NCI-H748 treated with DMSO at 0.1 percent for 48 hours (cell line): ENCODE results near the gene PAPPA.

Experiments used
- DNase-seq: peaks from one replicate; lab custom pipeline; 2025; lab: John Stamatoyannopoulos, UW

PAPPA gene

DNA sequence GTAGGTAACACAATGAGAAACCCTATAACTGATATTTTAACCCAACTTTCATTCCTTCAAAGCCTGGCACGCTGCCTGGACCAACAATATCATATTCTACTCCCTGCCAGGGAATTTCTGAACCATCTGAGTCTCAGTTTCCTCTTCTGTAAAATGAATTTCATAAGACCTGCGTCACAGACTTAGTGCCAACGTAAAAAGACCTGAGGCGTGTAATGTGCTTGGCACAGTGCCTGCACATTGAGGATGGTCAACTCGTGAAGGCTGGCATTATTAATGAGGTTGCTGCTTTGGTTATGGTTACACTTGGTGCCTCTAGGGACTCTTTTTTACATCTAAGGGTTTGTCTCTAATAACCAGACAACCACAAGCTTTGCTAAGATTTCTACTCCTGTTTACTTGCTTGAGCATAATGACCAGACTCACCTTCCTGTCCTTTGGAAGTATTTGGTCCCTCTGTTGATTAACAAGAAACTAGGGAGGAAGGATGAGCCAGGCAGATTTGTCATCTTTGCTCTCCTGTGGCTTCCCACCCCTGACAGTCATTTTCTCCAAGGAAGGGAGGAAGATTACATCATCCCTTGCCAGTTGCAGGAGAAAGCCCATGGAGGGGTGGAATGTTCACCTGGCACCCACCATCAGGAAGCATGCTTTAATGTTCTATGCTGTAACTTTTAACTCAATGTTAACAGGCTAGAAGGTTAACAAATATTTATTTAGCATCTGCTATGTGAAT lies 79.0 kb downstream of the PAPPA start:
- no peak for DNase-seq

DNA sequence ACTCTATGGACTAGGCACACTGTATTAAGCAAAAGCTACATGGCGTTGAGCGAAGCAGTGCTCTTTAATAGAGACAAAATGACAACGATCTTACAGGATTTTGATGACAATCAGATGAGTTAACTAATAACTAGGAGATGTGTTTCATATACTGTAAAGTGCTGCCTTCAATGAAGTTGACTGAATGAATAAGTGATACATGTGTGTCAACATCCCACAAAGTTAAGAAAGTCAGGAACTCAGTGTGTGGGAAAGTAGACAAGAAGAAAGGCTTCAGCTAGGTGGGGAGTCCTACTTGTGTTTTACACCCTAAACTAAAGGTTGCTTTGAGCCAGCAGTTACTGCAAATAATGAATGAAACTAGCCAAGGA lies 79.6 kb downstream of the PAPPA start:
- DNase-seq = no peak

DNA sequence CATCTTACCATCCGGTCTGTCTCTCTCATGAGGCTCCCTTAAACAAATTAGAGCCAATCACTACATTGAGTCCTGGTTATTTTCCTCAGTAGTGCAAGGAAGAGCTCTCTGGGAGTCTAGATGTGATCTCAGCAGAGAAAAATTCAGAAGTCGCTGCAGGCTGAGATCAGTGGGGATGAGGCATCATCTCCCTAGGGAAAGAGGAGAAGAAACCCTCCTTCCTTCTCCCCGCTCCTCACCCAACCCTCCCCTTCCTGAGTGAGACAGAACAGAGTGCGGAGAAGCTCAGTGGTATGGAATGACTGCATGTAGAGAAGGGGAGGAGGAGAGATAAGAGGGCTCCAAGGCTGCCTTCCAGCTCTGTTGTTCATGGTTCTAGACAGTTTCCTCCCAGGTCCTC lies 80.5 kb downstream of the PAPPA start:
- DNase-seq = no peak

DNA sequence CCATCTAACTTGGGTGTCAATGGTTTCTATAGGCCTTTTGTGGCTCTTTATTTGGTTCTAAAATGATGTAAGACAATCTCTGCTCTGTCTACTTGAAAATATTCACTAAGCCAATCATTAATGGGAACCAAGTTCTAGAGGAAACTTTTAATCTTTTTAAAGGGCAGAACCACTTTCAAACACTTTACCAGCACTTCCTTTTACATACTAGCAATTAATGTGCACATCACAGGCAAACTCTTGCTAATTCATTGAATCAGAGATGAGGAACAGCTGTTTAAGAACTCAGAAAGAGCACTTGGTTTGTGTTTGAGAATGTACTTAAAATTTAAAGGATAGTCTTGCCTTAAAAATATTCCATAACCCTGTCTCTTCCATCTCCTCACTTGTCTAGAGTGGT lies 83.4 kb downstream of the PAPPA start:
- no peak for DNase-seq

GRCh38 chr9:116237456-116237855 lies 83.9 kb downstream of the PAPPA start:
- DNase-seq = no peak

GRCh38 chr9:116238225-116238624 lies 84.6 kb downstream of the PAPPA start:
- no peak for DNase-seq

DNA sequence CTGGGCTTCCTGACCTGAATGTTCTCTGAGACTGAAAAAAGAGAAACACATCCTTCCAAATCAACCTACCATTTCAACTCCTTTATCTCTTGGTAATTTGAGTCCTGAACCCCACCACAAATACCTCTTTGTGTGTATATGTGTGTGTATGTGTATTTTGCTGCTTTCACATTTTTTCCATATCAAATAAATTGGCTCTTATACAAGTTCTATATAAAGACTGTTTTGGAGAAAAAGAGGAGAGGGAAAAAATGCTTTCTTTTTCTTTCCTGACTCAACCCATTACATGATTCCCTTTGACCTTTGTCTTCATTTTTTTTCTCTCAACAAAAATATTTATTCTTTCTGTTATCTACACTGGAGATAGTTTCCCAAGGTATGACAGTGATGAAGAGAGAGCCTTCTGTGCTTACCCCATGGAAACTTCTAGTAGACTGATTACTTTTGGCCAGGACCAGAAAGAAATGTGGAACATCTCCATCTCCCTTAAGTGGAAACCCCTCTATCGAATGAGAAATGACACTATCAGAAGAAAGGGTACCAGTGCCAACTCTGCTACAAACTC lies 85.3 kb downstream of the PAPPA start:
- no peak for DNase-seq

GRCh38 chr9:116243708-116244107 lies 90.1 kb downstream of the PAPPA start:
- DNase-seq = no peak

DNA sequence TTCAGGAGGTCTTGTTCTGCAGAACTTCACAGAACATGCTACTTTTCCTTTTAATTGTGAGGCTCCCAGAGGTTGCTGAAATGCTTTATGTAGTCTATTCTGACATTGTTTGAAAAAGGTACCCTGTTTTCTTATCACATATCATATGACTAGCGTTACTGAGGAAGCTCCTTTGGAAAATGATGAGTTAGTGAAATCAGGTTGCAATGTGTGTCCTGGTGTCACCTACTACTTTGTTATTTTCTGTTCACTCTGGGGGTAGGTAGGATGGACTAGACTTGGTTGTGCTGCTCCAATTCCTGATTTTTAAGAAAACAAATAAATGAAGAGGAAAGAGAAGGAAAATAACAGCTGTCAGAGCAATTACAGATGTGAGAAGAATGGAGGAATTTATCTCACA lies 93.7 kb downstream of the PAPPA start:
- DNase-seq = no peak

GRCh38 chr9:116247791-116248374 lies 94.3 kb downstream of the PAPPA start:
- DNase-seq = no peak

- DNase-seq = no peak
Measured at GRCh38 chr9:116250891-116251290, 97.3 kb downstream of the PAPPA start.

GRCh38 chr9:116251366-116251765 lies 97.8 kb downstream of the PAPPA start:
- no peak for DNase-seq

DNA sequence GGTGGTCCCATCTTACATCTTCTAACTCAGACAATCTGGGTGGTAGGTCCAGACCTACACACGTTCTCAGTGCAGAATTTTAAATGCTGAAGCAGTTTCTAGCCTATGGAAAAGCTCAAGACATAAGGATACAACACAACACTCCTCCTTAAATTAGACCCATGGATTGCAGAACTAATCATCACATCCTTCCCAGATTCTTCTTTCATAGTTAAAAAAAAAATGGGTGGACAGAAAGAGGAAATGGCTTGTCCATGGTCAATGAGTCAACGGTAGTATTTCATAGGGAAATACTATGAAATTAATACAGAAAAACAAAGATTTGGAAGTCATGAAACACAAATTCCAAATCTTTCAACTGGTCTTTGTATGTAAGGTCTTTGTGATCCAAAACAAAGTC lies 106.9 kb downstream of the PAPPA start:
- DNase-seq = no peak

GRCh38 chr9:116262448-116262847 lies 108.9 kb downstream of the PAPPA start:
- no peak for DNase-seq

DNA sequence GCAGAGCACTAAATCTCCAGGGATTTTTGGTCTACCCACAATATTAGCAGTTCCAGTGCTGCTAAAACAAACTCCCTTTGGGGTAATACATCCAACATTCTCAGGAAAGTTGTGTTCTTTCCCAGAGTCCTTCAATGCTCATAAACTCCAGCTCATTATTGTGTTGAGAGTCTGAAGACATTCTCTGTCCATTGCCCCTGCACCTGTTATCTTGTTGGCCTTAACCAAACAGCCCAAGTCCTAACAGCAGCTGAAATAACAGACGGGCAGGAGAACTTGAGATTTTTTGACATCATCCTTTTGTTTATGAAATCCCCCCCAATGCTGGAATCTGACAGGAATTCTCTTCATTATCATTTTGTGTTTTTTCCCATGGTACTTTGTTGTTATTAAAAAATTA lies 110.8 kb downstream of the PAPPA start:
- no peak for DNase-seq

GRCh38 chr9:116267021-116267420 lies 113.4 kb downstream of the PAPPA start:
- no peak for DNase-seq

DNA sequence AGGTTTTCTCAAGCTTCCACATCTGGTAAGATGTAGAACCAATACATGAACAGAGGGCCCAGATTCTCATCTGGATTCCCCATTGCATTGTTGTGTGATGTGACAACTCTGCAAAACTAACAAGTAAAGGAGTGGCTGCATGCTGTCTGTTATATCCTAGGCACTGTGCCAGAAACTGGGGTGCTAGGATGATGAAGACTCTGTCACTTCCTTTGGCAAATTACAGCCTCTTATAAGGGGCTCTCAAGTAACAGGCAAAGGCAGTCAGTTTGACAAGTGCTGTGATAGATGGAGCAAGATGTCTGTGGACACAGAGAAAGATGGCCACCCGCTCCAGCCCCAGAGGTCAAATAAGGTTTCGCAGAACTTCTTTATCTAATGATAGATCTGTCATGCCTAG lies 115.7 kb downstream of the PAPPA start:
- DNase-seq = no peak

- no peak for DNase-seq
Measured at GRCh38 chr9:116270546-116270945, 117.0 kb downstream of the PAPPA start.

GRCh38 chr9:116271340-116271739 lies 117.7 kb downstream of the PAPPA start:
- DNase-seq = no peak

- DNase-seq = no peak
Measured at GRCh38 chr9:116271991-116272390, 118.4 kb downstream of the PAPPA start.

DNA sequence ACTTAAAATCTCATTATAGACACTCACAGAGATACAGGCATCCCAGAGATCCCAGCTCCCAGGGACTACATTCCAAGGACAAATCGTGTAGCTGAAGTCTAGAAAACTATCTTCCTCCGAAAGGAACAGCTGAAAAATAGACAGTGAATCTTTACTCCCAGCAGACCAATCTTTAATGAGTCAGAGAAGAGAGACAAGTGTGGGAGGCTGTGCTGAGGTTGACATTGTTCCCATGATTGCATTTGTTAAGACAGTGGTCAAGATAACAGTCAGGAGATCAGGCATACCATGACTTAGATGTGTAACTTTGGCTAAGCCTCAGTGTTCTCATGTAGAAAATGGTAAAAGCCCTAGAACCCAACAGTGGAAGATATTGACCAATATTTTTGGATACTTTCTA lies 120.7 kb downstream of the PAPPA start:
- DNase-seq = no peak

GRCh38 chr9:116275418-116276195 lies 122.0 kb downstream of the PAPPA start:
- no peak for DNase-seq

DNA sequence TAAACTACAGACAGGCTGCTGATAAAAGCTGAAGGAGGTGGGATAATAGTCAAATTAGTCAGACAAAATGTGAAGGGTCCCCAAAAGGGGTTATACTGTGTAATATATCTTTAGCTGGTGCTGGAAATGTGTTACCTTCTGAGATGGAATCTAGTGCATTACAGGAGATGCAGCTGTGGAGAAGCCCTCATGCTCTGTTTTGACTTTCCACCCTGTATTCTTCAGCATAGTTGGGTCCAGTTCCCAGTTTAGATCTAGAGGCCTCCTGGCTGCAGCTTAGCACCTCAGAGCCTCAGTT lies 122.6 kb downstream of the PAPPA start:
- no peak for DNase-seq
